Esophagus squamous epithelium (tissue), 4 donors: Measurements from ENCODE around the gene USB1.

Experiments
- POLR2A ChIP-seq, 4 donors: fragments of 450-650 bp; IDR thresholded peaks; one replicate each; pipeline ENCODE4 v1.6.1; 2017; ENCODE audit warnings: antibody characterized with exemption in 4 of 4, mild to moderate bottlenecking in 4 of 4, moderate library complexity in 3 of 4
- TF ChIP-seq, protein P1 (sequence below), 6 experiments: fragments of 450-650 bp in 4 of 6; fragments of 200-600 bp in 2 of 6; sonication (generic) in 2 of 6; IDR thresholded peaks; one replicate each; pipeline ENCODE4 v1.5.1; 2016 to 2019; ENCODE audit warnings: antibody characterized with exemption in 6 of 6, mild to moderate bottlenecking in 4 of 6, moderate library complexity in 4 of 6

DNA sequence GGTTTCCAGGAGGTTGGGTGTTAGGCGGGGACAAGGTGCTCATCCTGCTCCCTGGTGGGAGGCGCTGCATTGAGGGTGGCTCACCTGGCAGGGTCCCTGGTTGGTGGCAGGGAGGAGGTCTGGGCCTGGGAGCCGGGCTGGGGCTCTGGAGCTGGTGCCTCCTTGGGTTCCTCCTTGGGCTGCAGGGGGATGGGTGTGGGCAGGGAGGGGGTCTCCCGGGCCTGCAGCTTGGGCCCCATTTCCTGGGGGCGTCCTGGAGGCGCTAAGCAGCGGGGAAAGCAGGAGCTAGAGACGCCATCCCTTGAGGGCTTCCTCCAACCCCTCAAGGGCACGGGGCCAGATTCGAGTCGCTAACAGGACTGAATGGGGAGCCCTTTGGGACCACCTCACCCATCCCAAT is 41.4 kb upstream of the USB1 start:
- TF ChIP-seq, protein P1, sequence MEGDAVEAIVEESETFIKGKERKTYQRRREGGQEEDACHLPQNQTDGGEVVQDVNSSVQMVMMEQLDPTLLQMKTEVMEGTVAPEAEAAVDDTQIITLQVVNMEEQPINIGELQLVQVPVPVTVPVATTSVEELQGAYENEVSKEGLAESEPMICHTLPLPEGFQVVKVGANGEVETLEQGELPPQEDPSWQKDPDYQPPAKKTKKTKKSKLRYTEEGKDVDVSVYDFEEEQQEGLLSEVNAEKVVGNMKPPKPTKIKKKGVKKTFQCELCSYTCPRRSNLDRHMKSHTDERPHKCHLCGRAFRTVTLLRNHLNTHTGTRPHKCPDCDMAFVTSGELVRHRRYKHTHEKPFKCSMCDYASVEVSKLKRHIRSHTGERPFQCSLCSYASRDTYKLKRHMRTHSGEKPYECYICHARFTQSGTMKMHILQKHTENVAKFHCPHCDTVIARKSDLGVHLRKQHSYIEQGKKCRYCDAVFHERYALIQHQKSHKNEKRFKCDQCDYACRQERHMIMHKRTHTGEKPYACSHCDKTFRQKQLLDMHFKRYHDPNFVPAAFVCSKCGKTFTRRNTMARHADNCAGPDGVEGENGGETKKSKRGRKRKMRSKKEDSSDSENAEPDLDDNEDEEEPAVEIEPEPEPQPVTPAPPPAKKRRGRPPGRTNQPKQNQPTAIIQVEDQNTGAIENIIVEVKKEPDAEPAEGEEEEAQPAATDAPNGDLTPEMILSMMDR (IDR thresholded peaks at IDR 0.05) = no peak
- TF ChIP-seq POLR2A (IDR thresholded peaks at IDR 0.05) = no peak
